HG03575 (cell line): ENCODE data around the gene BPIFB6.

Experiments used
- ATAC-seq: cut with Tn5 transposase; IDR thresholded peaks from one replicate; pipeline ENCODE4 v1.9.1; 2021; ENCODE audit not compliant: unreplicated experiment, insufficient number of reproducible peaks, low FRiP score; ENCODE audit errors: extremely low read depth

Gene BPIFB6

GRCh38 chr20:32999603-33000250 is 31.7 kb upstream of the BPIFB6 start:
- no peak for ATAC-seq

GRCh38 chr20:33000802-33001466 is 30.5 kb upstream of the BPIFB6 start:
- ATAC-seq: no peak

- ATAC-seq: no peak
Measured at GRCh38 chr20:33002087-33002808, 29.2 kb upstream of the BPIFB6 start.

GRCh38 chr20:33004141-33004751 is 27.2 kb upstream of the BPIFB6 start, which contains the start of gene SUN5:
TSS of gene SUN5 (minus strand) at chr20:33004433. CDS start at chr20:33004340, 93 bp downstream.
- ATAC-seq: no peak

- no peak for ATAC-seq
Measured at GRCh38 chr20:33005132-33005566, 26.3 kb upstream of the BPIFB6 start.

- no peak for ATAC-seq
Measured at GRCh38 chr20:33005908-33006775, 25.3 kb upstream of the BPIFB6 start.

- no peak for ATAC-seq
Measured at GRCh38 chr20:33006776-33007375, 24.6 kb upstream of the BPIFB6 start.

- no peak for ATAC-seq
Measured at GRCh38 chr20:33007376-33008335, 23.8 kb upstream of the BPIFB6 start, which contains the start of gene BPIFB2. TSS of gene BPIFB2 (plus strand) at chr20:33007704. CDS start at chr20:33008575, 871 bp downstream.

- ATAC-seq: no peak
Measured at GRCh38 chr20:33008336-33009213, 22.9 kb upstream of the BPIFB6 start.

GRCh38 chr20:33009214-33010132 is 22.0 kb upstream of the BPIFB6 start:
- no peak for ATAC-seq

- ATAC-seq: no peak
Measured at GRCh38 chr20:33010133-33010504, 21.3 kb upstream of the BPIFB6 start.

- ATAC-seq: no peak
Measured at GRCh38 chr20:33010674-33011449, 20.6 kb upstream of the BPIFB6 start.

GRCh38 chr20:33012327-33013189 is 18.9 kb upstream of the BPIFB6 start:
- no peak for ATAC-seq
